Hepatocyte (in vitro differentiated cells): Measurements from ENCODE around the gene NCLN.

Source experiments
- CTCF ChIP-seq: fragments of 200-600 bp; sonication (generic); IDR thresholded peaks from 2 replicates; pipeline ENCODE4 v1.5.1; 2016; ENCODE audit warnings: antibody characterized with exemption, mild to moderate bottlenecking; ENCODE audit not compliant: poor library complexity
- EZH2 ChIP-seq: fragments of 200-600 bp; sonication (generic); IDR thresholded peaks from 2 replicates; pipeline ENCODE4 v1.6.1; 2016; ENCODE audit warnings: antibody characterized with exemption, mild to moderate bottlenecking, borderline replicate concordance
- EZH2phosphoT487 ChIP-seq: fragments of 200-600 bp; sonication (generic); IDR thresholded peaks from one replicate; pipeline ENCODE4 v1.6.1; 2018; ENCODE audit warnings: antibody characterized with exemption, mild to moderate bottlenecking, low read depth, moderate library complexity; ENCODE audit not compliant: unreplicated experiment, severe bottlenecking

- peak; percentile 43 for TF ChIP-seq CTCF
- no peak for TF ChIP-seq EZH2phosphoT487
- TF ChIP-seq EZH2: no peak
These were observed 38.8 kb downstream of the NCLN start, which contains the start of gene CELF5 for GRCh38 chr19:3224346-3225168.
